HG03460 (cell line): ENCODE results near the gene CACNG7.
"Not testable (repeated sequence)": the region's sequence is repeated elsewhere in the genome, so short reads cannot be mapped to it uniquely, and the experiment has no call there.

Source experiments
- ATAC-seq: cut with Tn5 transposase; IDR thresholded peaks from one replicate; pipeline ENCODE4 v1.9.1; 2021; ENCODE audit not compliant: unreplicated experiment

The CACNG7 gene

DNA sequence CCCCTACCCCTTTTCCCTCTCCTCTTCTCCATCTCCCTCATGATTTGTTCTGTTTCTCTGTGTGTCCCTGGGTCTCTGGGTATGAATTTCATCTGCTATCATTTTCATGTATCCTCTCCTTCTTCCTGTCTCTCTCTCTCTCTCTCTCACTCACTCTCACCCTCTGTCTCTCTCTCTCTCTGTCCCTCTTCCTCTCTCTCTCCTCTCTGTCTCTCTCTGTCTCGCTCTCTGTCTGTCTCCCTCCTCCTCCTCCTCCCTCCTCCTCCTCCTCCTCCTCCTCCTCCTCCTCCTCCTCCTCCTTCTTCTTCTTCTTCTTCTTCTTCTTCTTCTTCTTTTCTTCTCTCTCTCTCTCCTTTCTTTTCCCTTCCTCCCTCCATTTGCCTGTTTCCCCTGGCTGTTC, 3.3 kb upstream of the CACNG7 start:
- ATAC-seq: no peak

DNA sequence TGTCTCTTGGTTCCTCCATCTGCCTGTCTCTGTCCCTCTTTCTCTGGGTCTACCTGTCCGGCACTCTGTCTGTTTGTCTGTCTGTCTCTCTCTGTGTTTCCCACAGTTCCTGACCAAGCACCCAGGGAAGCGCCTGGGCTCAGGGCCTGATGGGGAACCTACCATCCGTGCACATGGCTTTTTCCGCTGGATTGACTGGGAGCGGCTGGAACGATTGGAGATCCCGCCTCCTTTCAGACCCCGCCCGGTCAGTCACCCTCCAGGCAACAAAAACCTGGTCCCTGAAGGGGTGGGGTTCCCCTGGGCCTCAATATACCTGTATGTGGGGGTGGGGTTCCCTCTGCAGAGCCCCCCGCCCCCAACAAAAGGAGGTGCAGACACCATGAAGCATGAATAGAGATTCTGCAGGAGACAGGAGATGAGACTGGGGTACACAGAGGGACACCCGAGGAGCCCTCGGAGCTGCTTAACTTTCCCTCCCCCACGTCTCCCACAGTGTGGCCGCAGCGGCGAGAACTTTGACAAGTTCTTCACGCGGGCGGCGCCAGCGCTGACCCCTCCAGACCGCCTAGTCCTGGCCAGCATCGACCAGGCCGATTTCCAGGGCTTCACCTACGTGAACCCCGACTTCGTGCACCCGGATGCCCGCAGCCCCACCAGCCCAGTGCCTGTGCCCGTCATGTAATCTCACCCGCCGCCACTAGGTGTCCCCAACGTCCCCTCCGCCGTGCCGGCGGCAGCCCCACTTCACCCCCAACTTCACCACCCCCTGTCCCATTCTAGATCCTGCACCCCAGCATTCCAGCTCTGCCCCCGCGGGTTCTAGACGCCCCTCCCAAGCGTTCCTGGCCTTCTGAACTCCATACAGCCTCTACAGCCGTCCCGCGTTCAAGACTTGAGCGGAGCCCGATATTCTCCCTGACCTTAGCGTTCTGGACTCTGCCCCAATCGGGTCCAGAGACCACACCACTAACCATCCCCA, 2.6 kb upstream of the CACNG7 start:
- no peak for ATAC-seq

DNA sequence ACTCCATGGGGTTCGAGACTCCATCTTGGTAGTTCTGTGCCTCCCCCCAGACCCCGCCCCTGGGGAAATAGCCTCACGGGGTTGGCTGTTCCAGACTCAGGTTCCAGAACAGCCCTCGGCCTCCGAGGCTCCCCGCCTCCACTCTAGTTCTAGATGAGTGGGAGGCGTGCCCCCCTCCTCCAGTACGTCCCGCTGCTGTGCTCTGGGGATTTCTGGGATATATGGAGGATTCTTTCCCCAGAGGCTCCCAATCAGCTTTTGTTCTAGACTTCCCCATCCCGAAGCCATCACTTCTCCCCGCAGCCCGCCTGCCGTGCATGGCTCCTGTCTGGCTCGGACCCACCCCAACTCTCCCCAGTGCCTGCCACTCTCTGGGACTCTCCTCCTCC, 1.9 kb upstream of the CACNG7 start:
- no peak for ATAC-seq

DNA sequence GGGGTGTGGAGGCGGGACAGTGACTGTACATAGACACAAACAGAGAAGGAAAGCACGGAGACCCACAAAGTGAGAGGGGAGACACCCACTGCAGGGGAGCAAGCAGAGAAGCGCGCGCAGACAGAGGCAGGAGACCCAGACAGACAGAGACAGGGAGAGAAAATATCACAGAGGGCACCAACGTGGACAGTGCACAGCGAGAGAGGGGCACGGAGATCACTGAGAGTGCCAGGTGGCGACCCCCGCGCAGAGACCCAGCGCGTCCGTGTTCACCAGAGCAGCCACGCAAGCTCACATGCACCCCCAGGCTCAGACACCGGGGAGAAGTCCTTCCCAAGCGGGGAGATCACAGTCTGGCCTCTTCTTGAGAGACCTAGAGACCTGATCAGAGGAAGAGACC, 1.4 kb upstream of the CACNG7 start:
- no peak for ATAC-seq

DNA sequence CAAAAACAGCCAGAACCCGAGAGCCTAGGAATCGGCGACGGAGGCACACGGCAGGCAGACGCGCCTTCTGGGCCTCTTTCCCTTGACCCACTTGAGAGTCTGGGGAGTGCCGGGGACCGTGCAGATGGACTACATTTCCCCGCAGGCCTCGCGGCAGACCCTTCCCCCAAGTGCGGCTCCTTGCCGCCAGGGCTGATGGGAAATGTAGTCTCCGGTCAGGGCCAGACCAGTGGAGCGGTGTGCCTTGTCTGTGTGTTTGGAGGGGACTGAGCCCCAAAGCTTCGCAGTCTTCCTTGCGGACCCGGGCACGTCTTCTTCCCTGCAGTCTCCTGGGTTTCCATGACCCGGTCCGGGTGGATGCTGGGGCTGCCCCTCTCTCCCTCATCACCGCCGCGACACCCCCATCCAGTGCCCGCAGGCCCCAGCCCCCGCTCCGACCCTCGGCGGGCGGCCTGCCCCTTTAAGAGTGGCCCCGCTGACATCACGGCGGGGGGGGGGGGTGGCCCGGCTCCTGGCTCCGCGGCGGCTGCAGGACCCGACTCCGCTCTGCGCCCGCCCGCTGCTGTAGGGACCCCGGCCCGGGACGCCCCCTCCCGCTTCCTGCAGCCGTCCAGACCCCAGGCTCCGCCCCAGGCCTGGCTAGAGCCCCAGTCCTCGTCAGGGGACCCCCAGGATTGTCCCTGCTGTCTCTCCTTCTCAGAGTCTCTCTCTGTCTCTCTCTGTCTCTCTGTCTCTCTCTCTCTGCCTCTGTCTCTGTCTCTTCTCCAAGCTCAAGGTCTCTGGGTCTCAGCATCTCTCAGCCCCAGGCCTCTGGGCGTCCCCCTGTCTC, 758 bp upstream of the CACNG7 start:
- no peak for ATAC-seq

DNA sequence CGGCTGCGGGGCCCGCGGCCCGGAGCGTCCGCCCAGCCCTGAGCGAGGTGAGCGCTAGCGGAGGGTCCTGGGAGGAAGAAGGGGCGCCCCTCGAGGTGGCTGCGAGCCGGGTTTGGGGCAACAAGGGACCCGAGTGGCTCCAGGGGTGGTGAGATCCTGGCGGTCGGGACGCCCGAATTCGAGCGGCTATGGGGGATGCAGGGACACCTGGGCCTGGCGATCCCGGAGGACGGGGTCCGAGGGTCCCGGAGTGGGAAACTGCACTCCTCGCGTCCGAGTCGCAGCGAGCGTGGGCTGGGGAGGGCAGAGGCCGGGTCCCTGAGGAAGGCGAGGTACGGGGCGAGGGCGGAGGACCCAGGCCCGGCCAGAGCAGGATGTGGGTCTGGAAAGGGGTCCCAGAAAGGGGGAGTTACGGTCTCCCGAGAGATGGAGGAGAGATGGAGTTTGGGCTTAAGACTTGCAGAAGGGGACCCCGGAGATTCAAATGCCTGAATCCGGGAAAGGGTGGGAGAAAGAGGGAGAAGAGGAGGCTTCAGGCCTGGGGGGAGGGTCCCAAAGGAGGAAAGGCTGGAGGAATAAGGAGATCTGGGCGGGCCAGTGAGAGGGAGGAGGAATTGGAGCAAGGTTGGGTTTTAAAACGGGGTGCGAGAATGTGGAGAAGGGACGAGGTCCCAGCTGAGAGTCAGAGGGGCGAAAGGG, 542 bp downstream of the CACNG7 start:
- ATAC-seq: no peak

DNA sequence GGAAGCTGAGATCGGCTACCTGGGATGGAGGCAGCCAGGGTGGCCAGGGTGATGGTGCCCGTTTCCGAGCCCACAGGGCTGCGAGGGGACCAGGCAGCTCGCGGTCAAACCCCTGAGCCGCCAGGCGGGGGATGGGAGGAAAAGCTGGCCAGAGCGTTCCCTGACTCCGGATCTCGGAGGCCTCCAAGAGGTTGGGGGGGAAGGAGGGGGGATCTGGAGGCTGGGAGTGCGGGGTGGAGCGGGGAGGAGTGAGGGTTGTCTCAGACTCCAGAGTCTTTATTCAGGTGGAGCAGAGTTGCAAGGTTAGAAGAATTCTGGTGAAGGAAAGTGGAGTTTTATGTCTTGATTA, 1.1 kb downstream of the CACNG7 start:
- no peak for ATAC-seq

DNA sequence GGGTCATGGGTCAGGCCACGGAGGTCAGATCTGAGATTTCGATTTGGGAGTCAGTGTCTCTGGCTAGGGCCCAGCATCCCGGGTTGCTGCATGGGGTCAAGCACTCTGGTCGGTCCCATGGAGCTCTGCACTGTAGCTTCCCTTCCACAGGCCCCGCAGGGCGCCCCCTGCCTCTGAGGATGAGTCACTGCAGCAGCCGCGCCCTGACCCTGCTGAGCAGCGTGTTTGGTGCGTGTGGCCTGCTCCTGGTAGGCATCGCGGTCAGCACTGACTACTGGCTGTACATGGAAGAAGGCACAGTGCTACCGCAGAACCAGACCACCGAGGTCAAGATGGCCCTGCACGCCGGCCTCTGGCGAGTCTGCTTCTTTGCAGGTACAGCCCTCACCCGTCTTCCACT, 3.6 kb downstream of the CACNG7 start:
- no peak for ATAC-seq

DNA sequence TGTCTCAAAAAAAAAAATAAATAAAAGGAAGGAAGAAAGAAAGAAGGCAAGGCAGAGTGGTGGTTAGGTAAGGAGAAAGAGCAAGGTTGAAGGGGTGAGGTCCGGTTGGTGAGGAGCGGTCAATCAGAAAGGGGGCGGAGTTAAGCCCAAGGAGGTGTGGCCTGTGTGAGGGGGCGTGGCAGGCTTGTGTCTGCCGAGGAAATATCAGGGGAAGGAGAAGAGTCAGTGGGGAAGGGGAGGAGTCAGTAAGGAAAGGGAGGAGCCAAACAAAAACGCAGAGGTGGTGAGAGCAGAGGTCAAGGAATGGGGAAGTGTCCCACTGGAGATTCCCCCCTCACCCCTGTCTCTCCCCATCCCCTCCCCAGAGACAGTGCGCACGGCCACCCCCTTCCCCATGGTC, 5.9 kb downstream of the CACNG7 start:
- ATAC-seq: no peak

DNA sequence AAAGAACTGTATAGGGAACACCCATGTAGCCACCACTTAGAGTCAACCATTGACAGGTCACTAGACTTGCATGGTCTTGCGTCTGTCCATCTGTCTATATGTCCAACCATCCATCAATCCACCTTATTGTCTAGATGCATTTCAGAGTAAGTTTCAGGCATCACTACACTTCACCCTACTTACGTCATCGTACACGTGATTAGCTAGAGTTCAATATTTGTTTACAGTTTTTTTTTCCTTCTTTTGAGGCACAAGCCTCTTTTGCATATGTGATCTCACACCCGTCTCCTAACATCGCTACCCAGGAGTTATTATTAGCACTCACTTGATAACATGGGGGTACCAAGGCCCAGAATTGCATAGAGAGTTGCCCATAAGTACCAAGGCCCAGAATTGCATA, 6.9 kb downstream of the CACNG7 start:
- no peak for ATAC-seq

DNA sequence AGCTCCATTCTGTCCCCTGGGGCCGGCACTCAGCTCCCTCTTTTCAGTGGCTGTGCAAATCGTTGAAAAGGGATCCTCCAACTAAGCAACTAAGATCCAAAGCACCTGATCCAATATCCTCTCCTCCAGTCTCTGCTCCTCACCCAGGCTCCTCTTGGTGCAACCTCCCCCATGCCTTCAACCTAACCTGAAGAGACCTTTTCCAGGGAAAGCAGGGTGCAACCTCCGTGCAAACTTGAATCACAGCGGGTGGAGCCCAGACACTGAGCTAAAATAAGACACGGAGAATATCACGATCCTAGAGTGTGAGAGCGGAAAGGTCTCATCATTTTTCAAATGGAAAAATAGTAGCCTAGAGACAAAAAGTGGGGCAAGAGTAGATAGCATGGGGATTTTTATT, 8.3 kb downstream of the CACNG7 start:
- no peak for ATAC-seq

DNA sequence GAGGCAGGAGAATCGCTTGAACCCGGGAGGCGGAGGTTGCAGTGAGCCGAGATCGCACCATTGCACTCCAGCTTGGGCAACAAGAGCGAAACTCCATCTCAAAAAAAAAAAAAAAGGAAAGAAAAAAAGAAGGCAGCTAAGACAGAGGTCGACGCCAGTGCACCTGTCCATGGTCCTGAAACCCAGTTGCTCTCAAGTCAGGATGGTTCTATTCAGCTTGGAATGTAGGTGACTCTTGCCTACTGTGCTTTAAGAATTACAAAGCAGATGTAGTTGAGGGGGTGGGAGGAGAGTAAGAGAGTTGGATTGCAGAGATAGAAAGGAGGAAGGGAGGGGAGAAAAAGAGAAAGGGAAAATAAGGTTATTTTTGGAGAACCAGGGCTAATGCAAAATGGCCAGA, 18.7 kb downstream of the CACNG7 start:
- ATAC-seq: no peak

DNA sequence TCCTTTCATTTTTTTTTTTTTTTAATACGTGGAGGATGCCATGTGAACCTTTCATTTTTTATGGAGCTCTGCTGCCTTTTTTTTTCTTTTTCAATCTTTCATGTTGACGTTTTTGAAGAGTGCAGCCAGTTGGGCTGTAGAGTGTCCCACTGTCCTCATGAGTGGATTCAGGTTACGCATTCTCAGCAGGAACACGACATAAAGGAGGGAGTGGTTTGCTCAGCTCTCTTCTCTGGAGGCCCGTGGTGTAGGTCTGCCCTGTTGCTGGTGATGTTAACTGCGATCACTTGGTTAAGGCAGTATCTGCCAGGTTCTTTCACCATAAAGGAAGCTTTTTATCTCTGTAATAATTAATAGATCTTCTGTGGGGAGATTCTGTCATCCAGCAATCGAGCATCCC, 27.0 kb downstream of the CACNG7 start:
- ATAC-seq: no peak

DNA sequence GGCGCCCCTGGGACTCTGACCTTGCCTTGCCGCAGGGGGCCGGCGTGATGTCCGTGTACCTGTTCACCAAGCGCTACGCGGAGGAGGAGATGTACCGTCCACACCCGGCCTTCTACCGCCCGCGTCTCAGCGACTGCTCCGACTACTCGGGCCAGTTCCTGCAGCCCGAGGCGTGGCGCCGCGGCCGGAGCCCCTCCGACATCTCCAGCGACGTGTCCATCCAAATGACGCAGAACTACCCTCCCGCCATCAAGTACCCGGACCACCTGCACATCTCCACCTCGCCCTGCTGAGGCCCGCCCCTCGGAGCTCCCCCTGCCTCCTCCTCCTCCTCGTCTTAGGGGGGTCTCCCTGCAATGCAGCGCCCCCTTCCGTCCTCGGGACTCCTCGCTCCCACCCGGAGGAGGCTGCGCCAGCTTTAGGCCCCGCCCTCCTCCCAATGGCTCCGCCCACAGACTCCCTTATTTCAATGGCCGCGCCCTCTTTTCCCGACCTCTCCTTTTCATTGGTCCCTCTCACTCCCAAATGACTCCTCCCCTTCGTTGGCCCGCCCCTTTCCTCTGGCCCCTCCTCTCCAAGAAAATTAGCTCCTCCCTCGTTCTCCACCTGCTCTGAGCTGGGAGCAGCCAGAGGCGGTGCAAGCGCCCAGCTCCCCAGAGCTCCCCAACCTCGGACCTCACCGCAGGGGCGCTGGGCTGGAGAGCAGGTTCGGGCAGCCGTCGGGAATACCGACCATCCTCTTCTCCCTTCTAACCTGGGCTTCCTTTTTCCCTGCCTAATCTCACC, 33.1 kb downstream of the CACNG7 start:
- ATAC-seq: no peak

DNA sequence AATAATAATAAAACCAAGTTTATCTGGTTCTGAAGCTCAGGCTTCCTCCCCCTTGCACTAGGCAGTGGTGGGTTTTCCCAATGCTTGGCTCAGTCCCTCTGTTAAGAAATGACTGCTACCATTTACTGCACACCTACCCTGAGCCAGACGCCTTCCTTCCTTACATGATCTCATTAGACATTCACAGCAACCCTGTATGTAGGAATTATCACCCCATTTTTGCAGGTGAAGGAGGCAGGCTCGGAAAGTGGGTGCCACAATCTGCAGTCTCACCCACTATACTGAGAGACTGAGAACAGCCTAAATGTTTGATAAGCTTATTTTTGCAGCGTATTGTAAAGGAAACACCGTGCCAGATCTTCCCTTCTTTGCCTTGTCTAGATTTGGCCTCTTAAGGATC, 35.3 kb downstream of the CACNG7 start:
- ATAC-seq: no peak

DNA sequence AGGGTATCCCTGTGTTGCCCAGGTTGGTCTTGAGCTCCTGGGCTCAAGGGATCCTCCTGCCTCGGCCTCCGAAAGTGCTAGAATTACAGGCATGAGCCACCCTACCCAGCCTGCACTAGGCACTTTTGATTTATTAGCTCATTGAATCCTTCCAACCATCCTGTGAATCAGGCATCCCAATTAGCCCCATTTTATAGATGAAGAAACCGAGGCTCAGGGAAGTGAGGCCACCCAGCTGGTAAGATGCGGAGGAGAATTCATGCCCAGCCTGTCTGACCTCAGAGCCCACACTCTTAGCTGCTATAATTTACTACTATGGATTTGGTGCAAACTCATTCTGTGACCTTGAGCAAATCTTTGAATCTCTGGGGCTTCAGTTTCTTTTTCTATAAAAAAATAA, 35.9 kb downstream of the CACNG7 start:
- ATAC-seq: no peak

DNA sequence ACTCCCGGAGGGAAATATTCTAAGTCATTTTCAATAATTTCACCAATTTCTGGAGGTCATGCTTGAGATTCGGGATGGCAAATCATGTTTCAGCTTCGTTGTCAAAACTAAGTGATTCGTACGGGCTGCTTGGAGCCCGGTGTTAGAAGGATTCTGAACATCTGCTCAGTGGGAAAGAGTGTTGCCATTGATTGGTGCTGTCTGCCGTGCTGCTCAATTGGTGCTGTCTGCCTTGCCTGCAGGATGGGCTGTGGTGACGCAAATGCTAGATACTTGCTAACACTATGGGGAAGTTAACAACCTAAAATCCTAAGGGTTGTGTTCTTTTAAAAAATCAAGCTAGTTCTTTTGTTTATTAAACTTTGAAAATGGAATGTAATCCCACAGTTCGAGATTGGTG, 36.4 kb downstream of the CACNG7 start:
- ATAC-seq: no peak

DNA sequence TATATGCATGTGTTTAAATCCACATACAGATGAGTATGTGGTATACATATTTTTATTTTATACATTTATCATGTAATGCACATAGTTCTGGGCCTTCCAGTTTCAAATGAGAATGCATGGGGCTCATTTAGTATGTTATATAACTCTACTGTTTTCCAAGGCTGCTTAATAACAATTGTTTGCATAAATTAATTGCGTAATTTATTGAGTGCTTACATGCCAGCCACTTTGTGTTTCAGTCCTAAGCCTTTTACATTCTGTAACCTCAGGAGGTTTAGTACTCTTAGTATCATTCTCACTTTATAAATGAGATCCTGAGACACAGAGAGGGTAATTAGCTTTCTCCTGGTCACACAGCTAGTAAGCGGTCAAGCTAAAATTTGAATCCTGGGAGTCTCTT, 36.9 kb downstream of the CACNG7 start:
- ATAC-seq: no peak

DNA sequence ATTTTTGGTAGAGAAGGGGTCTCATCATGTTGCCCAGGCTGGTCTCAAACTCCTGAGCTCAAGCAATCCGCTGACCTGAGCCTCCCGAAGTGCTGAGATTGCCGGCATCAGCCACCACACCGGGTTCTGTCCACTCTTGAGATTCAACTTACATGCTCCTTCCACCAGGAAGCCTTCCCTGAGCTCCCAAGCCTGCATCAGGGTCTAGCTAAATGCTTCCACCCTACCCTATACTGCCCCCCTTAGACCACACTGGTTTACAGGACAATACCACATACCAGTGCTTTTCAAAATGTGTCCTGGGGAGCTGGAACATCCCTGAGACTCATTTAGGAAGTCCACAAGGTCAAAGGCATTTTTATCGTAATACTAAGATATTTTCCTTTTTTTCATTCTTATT, 38.5 kb downstream of the CACNG7 start:
- no peak for ATAC-seq

DNA sequence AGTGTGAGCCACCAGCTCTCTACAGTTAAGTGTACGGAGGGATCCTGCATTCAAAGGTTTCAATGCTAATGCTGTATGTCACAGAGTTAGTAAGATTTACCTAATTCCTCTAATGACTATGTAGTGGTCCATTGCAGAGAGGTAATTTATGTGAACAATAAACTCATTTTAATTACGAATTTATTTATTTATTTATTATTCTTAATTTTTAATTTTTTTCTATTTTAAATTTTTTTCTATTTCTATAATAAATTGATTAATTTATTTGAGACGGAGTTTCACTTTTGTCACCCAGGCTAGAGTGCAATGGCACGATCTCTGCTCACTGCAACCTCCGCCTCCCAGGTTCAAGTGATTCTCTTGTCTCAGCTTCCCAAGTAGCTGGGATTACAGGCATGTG, 39.5 kb downstream of the CACNG7 start:
- not testable (repeated sequence) for ATAC-seq

DNA sequence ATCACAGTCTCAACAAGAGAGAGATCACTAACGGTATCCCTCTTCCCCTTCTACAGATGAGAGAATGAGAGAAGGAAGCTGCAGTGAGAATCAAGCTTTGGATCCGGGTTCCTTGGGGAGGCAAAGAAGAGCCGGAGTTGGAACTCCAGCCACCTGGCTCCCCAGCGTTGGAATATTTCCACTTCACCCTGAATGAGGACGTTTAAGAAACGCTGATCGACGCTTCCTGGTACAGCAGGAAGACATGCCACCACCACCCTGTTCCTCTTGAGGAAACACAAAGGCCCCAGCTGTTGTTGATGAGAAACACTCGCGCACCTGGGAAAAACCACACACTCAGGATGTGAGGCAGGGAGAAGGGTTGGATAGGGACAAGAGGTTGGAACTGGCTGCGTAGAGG, 42.4 kb downstream of the CACNG7 start:
- ATAC-seq: no peak
